Measurements from ENCODE around the gene CHMP4B.
A peak's percentile ranks its signal among the peaks of the same experiment; 100 is the strongest.

CHMP4B gene
- total RNA-seq: 36.5 to 36.9 reads per million in 2 donors

DNA sequence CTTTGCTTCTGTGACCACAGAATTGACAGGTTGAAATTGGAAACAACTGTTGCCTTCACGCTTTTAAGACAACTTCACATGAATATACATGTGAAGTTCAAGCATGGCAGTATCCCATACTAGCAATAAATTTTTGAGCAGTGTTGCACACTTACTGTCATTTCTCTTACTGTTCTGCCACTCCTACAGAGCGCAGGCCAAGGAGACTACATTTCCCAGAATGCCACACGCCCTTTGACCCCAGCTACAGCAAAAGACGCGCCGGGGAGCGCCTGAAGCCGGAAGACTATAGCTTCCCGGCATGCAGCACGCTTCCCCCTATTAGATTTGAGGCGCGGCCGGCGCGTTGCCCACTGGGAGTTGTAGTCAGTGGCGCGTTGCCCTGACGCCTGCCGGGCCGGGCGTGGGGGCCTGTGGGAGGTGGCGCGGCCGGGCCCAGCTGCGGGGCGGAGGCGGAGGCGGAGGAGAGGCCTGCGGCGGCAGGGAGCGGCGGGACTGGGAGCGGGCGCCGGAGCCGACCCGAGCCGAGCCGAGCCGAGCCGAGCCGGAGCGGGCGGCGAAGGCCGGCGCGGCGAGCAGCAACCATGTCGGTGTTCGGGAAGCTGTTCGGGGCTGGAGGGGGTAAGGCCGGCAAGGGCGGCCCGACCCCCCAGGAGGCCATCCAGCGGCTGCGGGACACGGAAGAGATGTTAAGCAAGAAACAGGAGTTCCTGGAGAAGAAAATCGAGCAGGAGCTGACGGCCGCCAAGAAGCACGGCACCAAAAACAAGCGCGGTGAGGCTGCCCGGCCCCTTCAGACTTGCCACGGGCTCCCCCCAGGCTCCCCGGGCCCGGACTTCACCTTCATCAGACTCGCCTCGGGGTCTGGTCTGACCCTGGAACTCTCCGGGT, at the start of gene CHMP4B:
Gene CHMP4B, plus strand, starts transcription at position 464 of the 891 bp plus-strand sequence. Its CDS starts 121 bp downstream, at position 585.
- peak; percentile 98 for DNase-seq

DNA sequence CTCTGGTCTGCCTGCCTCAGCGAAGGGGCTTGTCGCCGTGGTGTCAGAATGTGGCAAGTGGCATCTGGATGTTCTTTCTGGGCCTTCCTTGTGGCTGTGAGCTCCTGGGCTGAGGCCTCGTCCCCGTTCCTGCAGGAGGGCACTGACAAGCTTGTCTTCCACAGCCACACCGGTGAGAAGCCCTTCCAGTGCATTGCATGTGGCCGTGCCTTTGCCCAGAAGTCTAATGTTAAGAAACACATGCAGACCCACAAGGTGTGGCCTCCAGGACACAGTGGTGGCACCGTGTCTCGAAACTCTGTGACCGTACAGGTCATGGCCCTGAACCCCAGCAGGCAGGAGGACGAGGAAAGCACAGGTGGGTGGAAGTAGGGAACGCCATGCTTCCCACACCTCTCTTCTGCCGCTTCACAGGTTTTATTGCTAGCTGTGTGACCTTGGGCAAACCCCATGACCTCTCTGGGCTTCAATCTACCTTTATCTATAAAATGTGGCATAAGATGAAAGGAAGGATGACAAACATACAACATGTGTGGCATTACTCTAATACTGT, 49.4 kb upstream of the CHMP4B start:
- no peak for DNase-seq

DNA sequence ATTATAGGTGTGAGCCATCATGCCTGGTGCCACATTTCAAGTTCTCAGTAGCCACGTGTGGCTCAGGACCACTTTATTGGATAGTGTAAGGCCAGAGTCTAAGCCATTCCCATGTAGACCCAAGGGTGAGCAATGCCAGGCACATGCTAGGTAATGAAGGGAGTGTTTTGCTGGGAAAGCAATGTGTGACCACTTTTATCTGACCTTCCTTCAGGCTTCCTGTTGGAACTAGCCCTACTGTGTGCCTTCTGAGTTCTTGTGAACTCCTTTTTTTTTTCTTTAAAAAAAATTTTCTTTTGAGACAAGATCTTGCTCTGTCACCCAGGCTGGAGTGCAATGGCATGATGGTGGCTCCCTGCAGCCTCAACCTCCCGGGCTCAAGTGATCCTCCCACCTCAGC, 46.0 kb upstream of the CHMP4B start:
- no peak for DNase-seq

- DNase-seq: no peak
These were observed 45.6 kb upstream of the CHMP4B start for GRCh38 chr20:33765592-33765991.

GRCh38 chr20:33766686-33767085, 44.5 kb upstream of the CHMP4B start:
- DNase-seq: no peak

DNA sequence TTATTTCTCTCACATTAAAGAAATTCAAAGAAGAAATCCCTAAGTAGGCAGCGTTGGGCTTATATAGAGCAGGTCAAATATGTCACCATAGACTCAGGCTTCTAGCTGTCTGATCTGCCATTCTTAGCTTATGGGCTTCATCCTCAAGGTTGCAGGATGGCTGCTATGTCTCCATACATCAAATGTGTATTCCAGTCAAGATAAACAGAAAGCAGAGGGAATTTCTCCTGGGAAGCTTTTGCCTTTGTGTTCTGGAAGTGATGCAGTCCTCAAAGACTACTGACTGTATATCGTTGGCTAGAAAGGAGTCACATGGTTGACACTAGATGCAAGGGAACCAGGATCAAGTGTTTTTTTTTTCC, 43.4 kb upstream of the CHMP4B start:
- DNase-seq: no peak

DNA sequence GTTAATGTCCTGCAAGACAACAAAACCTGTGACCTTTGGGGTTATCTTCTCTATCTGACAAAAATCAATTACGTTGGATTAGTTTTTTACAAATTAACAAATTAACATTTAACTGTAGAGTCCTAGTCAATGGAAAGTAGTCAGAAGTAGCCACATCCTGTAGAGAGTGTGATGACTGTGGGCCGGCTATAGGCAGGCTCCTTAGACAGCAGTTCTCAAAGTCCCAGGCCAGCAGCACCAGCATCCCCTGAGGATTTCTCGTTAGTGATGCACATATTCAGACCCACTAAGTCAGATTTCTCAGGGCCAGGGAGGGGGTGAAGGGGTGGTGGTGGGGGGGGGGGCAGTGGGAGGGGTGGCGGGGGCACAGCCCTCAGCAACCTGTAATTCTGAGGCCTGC, 42.1 kb upstream of the CHMP4B start:
- DNase-seq: no peak

DNA sequence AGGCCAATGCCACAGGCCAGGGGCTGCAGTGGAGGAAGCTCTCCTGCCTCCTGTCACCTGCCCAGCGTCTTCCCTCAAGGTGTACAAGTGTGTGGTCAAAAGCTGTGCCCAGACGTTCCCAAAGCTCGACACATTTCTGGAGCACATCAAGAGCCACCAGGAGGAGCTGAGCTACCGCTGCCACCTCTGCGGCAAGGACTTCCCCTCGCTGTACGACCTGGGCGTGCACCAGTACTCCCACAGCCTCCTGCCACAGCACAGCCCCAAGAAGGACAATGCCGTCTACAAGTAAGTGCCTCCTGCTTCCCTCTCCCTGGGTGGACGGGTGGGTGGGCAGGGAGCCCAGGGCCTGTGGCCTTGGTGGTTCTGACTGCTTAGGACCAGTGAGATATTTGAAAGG, 41.1 kb upstream of the CHMP4B start:
- no peak for DNase-seq

GRCh38 chr20:33771938-33772337, 39.2 kb upstream of the CHMP4B start:
- no peak for DNase-seq

GRCh38 chr20:33772439-33772838, 38.7 kb upstream of the CHMP4B start:
- DNase-seq: no peak

- DNase-seq: no peak
These were observed 37.6 kb upstream of the CHMP4B start for GRCh38 chr20:33773412-33774089.

- no peak for DNase-seq
These were observed 33.3 kb upstream of the CHMP4B start for GRCh38 chr20:33777816-33778215.

GRCh38 chr20:33781133-33781532, 30.0 kb upstream of the CHMP4B start:
- DNase-seq: no peak

DNA sequence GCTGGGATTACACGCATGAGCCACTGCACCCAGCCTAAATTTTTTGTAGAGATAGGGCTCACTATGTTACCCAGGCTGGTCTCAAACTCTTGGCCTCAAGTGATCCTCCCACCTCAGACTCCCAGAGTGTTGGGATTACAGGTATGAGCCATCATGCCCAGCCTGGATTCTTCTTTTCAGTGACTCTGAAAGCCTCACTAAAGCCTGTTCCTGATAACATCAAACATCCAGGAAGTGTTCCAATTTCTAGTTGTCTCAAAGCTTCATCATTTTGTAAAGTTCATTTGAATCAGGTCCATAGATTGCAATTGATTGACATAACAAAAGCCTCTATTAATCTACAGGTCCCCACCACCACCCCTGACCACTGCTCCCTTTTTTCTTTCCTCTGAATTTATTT, 29.2 kb upstream of the CHMP4B start:
- DNase-seq: no peak

DNA sequence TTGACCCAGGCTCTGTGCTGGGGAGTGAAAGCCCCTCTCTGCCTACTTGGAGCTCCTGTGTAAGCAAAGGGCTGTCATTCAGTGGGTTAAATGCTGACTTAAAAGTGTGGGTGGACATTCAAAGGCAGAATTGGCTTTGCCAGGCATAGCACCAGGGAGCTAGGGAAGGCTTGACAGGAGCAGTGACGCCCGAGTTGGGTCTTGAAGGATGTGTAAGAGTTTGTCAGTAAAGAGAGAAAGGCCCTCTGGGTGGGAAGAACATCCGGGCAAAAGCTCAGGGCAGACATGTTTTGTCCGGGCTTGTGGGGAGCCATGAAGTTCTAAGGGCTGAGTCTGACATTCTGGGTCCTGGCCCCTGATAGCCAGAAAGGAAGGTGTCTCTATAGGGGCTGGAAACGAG, 27.9 kb upstream of the CHMP4B start:
- DNase-seq: no peak

GRCh38 chr20:33783818-33784217, 27.3 kb upstream of the CHMP4B start:
- no peak for DNase-seq

GRCh38 chr20:33784225-33784624, 26.9 kb upstream of the CHMP4B start:
- no peak for DNase-seq

DNA sequence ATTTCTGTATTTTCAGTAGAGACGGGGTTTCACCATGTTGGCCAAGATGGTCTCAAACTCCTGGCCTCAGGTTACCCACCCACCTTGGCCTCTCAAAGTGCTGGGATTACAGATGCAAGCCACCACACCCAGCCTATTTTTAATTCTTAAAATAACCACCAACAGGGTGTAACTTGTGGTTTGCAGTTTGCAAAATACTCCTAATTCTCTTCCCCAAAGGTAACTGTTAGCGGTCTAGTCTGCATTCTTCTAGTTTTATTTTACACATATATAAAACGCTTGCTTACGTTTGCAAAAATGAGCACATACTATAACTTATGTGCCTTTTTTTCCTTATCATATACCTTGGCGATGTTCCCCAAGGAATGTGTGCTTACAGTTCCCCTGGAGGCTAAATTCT, 25.6 kb upstream of the CHMP4B start:
- no peak for DNase-seq

- DNase-seq: no peak
These were observed 23.8 kb upstream of the CHMP4B start for GRCh38 chr20:33787253-33787891.

- no peak for DNase-seq
These were observed 22.6 kb upstream of the CHMP4B start for GRCh38 chr20:33788351-33789049.

GRCh38 chr20:33789109-33789857, 21.9 kb upstream of the CHMP4B start:
- DNase-seq: no peak

GRCh38 chr20:33789858-33790182, 21.3 kb upstream of the CHMP4B start:
- DNase-seq: no peak

Measured in activated gamma-delta T cell (primary cell).